Activated CD4-positive, alpha-beta T cell treated with anti-CD3 and anti-CD28 coated beads, Interleukin-2, Interleukin-4, amounts not matched to agents 100 ng/mL and 50 ng/mL, durations not matched to agents 16 hours and 8 hours (primary cell): Measurements from ENCODE around the gene FXR2.

Experiments used
- DNase-seq: peaks from one replicate; pipeline ENCODE4 v3.0.0-alpha.2; 2020; ENCODE audit warnings: low spot score

The FXR2 gene

GRCh38 chr17:7570351-7570750 lies 44.3 kb downstream of the FXR2 start:
- no peak for DNase-seq

- no peak for DNase-seq
Observed at GRCh38 chr17:7569571-7569970, 45.1 kb downstream of the FXR2 start.

GRCh38 chr17:7563115-7563869 lies 51.4 kb downstream of the FXR2 start:
- no peak for DNase-seq

- no peak for DNase-seq
Observed at GRCh38 chr17:7562208-7562605, 52.5 kb downstream of the FXR2 start.

GRCh38 chr17:7561589-7562207 lies 53.0 kb downstream of the FXR2 start, which contains the start of gene SENP3:
Gene SENP3 (plus strand): TSS chr17:7561919. CDS start chr17:7563077, 1,158 bp downstream.
- peak; percentile 91 for DNase-seq

GRCh38 chr17:7561028-7561575 lies 53.6 kb downstream of the FXR2 start:
- peak; percentile 91 for DNase-seq

GRCh38 chr17:7560172-7561027 lies 54.3 kb downstream of the FXR2 start:
- DNase-seq = peak; percentile 66

GRCh38 chr17:7559320-7560171 lies 55.2 kb downstream of the FXR2 start:
- no peak for DNase-seq

GRCh38 chr17:7558544-7559319 lies 56.0 kb downstream of the FXR2 start, which contains the start of gene TNFSF13:
Gene TNFSF13 (plus strand): TSS chr17:7558750. CDS start chr17:7559040, 290 bp downstream.
- no peak for DNase-seq

- no peak for DNase-seq
Observed at GRCh38 chr17:7557775-7558543, 56.7 kb downstream of the FXR2 start.

- no peak for DNase-seq
Observed at GRCh38 chr17:7557147-7557764, 57.4 kb downstream of the FXR2 start.

- DNase-seq = no peak
Observed at GRCh38 chr17:7556627-7557026, 58.1 kb downstream of the FXR2 start.

- DNase-seq = no peak
Observed at GRCh38 chr17:7555320-7555948, 59.3 kb downstream of the FXR2 start.

GRCh38 chr17:7553356-7553755 lies 61.3 kb downstream of the FXR2 start:
- no peak for DNase-seq

- peak; percentile 87 for DNase-seq
Observed at GRCh38 chr17:7552621-7553051, 62.1 kb downstream of the FXR2 start.

- DNase-seq = no peak
Observed at GRCh38 chr17:7551396-7551795, 63.3 kb downstream of the FXR2 start.

GRCh38 chr17:7550344-7550743 lies 64.4 kb downstream of the FXR2 start:
- no peak for DNase-seq

- peak; percentile 42 for DNase-seq
Observed at GRCh38 chr17:7549401-7550055, 65.2 kb downstream of the FXR2 start.
